Chondrocyte (in vitro differentiated cells): ENCODE data around the gene SCN3B. TPM values are rescaled to one million over a fixed set of nuclear protein-coding genes. Genes with fewer than 3 reads are reported as not detected.

Experiments
- DNase-seq: peaks from one replicate; pipeline ENCODE4 v3.0.0; 2021; ENCODE audit warnings: mixed read lengths, low spot score
- H3K27ac Mint-ChIP-seq: one replicate; pipeline ENCODE4 v1.8.0; 2021; ENCODE audit warnings: mild to moderate bottlenecking, moderate library complexity, mixed read lengths; ENCODE audit not compliant: unreplicated experiment
- H3K27me3 Mint-ChIP-seq: 2 replicates; pipeline ENCODE4 v1.8.0; 2021; ENCODE audit warnings: low read depth, mixed read lengths
- H3K36me3 Mint-ChIP-seq: 2 replicates; pipeline ENCODE4 v1.8.0; 2021; ENCODE audit warnings: low read depth, mixed read lengths
- H3K4me1 Mint-ChIP-seq: 2 replicates; pipeline ENCODE4 v1.8.0; 2021; ENCODE audit warnings: low read depth, mild to moderate bottlenecking, mixed read lengths
- H3K4me3 Mint-ChIP-seq: one replicate; pipeline ENCODE4 v1.8.0; 2021; ENCODE audit warnings: mild to moderate bottlenecking, moderate library complexity, mixed read lengths; ENCODE audit not compliant: unreplicated experiment
- H3K9me3 Mint-ChIP-seq: 2 replicates; pipeline ENCODE4 v1.8.0; 2021; ENCODE audit warnings: low read depth, mixed read lengths
- CTCF ChIP-seq: fragments of 200-600 bp; sonication (generic); IDR thresholded peaks from 2 replicates; pipeline ENCODE4 v1.5.0; 2021; ENCODE audit warnings: antibody characterized with exemption, mild to moderate bottlenecking, moderate library complexity
- total RNA-seq: library from RNA; stranded (reverse); gene quantifications from 3 replicates; pipeline ENCODE4 v1.2.1, GENCODE V29; 2021

SCN3B gene
- total RNA-seq, 1 donor from 2014 or later: 0.45 TPM

DNA sequence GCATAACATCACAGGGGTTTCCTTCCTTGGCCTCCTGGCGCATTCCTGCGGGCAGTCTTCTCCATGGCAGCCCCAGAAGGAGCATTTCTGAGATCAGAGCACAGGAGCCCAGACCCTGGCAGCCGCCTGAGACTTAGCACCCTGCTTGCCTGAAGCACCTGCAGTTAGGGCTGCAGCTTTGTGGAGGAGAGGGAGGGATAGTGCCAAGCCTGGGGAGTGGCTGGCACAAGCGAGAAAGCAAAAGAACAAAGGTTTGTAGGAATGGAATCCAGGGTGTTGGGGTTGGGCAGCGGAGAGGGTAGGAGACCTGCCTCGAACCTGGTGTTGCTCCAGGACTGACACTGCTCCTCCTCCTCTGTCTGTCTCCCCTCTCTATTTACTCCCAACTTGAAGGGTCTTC is 66.9 kb downstream of the SCN3B start:
- H3K27ac Mint-ChIP-seq: no peak overlapping the region
- H3K4me1 Mint-ChIP-seq: peaks cover 7% of the 10 kb centered on the region

GRCh38 chr11:123587044-123587443 is 67.4 kb downstream of the SCN3B start:
- no peaks in the 10 kb centered on the region for H3K9me3 Mint-ChIP-seq
- TF ChIP-seq CTCF: no peak
- peaks cover 4% of the 10 kb centered on the region for H3K27me3 Mint-ChIP-seq
- no peaks in the 10 kb centered on the region for H3K36me3 Mint-ChIP-seq
- H3K4me1 Mint-ChIP-seq: peaks cover 7% of the 10 kb centered on the region
- DNase-seq: no peak
- H3K4me3 Mint-ChIP-seq: no peak overlapping the region
- no peak overlapping the region for H3K27ac Mint-ChIP-seq

More for the DNA sequence above, 66.9 kb downstream of the SCN3B start:
- H3K36me3 Mint-ChIP-seq: no peaks in the 10 kb centered on the region
- no peak overlapping the region for H3K4me3 Mint-ChIP-seq
- H3K9me3 Mint-ChIP-seq: no peaks in the 10 kb centered on the region
- TF ChIP-seq CTCF: no peak
- DNase-seq: no peak
- H3K27me3 Mint-ChIP-seq: peaks cover 4% of the 10 kb centered on the region

GRCh38 chr11:123586568-123586967 is 67.9 kb downstream of the SCN3B start:
- DNase-seq: no peak
- Mint-ChIP-seq H3K9me3 (no peaks in the 10 kb centered on the region), H3K27ac (no peak overlapping the region), H3K4me1 (peaks cover 7% of the 10 kb centered on the region), H3K36me3 (no peaks in the 10 kb centered on the region), H3K27me3 (peaks cover 6% of the 10 kb centered on the region), H3K4me3 (no peak overlapping the region)
- no peak for TF ChIP-seq CTCF

- Mint-ChIP-seq H3K27ac (no peak overlapping the region), H3K4me3 (no peak overlapping the region), H3K9me3 (no peaks in the 10 kb centered on the region), H3K36me3 (no peaks in the 10 kb centered on the region), H3K4me1 (peaks cover 8% of the 10 kb centered on the region), H3K27me3 (peaks cover 14% of the 10 kb centered on the region)
- no peak for TF ChIP-seq CTCF
- DNase-seq: no peak
Observed at GRCh38 chr11:123585706-123586105, 68.7 kb downstream of the SCN3B start.

- no peaks in the 10 kb centered on the region for H3K9me3 Mint-ChIP-seq
- H3K4me3 Mint-ChIP-seq: no peak overlapping the region
- H3K4me1 Mint-ChIP-seq: peaks cover 7% of the 10 kb centered on the region
- peaks cover 18% of the 10 kb centered on the region for H3K27me3 Mint-ChIP-seq
- no peak for TF ChIP-seq CTCF
- no peak overlapping the region for H3K27ac Mint-ChIP-seq
- no peaks in the 10 kb centered on the region for H3K36me3 Mint-ChIP-seq
- no peak for DNase-seq
Observed at GRCh38 chr11:123585206-123585605, 69.2 kb downstream of the SCN3B start.
